Loucy (cell line): ENCODE data around the gene HMGB3.

Source experiments
- EZH2phosphoT487 ChIP-seq: fragments of 200-600 bp; IDR thresholded peaks from 2 replicates; pipeline ENCODE4 v1.6.1; 2018; ENCODE audit warnings: antibody characterized with exemption, mild to moderate bottlenecking, moderate library complexity, borderline replicate concordance
- TF ChIP-seq, protein P1 (sequence below): fragments of 200-600 bp; sonication (generic); conservative IDR thresholded peaks from 2 replicates; pipeline ENCODE4 v1.5.1; 2014; ENCODE audit warnings: mild to moderate bottlenecking, antibody characterized with exemption, low read length

DNA sequence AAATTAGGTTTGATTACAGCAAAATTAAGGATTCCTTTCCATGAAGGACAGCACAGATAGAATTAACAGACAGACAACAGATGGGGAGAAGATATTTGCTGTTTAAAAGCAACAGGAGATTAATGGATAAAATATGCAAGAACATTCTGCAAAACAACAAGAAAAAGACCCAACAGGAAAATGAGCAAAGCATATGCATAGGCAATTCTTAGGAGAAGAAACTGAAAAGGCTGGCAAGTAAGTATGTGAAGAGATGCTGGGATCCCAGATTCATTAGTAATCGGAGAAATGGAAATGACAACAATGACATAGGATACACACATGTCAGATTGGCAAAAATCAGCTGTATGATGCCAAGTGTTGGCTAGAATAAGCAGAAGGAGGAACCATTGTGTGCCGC is 27.5 kb upstream of the HMGB3 start:
- TF ChIP-seq, protein P1, sequence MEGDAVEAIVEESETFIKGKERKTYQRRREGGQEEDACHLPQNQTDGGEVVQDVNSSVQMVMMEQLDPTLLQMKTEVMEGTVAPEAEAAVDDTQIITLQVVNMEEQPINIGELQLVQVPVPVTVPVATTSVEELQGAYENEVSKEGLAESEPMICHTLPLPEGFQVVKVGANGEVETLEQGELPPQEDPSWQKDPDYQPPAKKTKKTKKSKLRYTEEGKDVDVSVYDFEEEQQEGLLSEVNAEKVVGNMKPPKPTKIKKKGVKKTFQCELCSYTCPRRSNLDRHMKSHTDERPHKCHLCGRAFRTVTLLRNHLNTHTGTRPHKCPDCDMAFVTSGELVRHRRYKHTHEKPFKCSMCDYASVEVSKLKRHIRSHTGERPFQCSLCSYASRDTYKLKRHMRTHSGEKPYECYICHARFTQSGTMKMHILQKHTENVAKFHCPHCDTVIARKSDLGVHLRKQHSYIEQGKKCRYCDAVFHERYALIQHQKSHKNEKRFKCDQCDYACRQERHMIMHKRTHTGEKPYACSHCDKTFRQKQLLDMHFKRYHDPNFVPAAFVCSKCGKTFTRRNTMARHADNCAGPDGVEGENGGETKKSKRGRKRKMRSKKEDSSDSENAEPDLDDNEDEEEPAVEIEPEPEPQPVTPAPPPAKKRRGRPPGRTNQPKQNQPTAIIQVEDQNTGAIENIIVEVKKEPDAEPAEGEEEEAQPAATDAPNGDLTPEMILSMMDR, result no peak
- TF ChIP-seq EZH2phosphoT487, result no peak
